Germinal center (tissue), 1 donor: ENCODE measurements around the gene SCAPER.
A peak's percentile ranks its signal among the peaks of the same experiment; 100 is the strongest.

Experiments used
- DNase-seq: peaks from one replicate; pipeline ENCODE4 v3.0.0; 2012; ENCODE audit warnings: mixed read lengths, low spot score

SCAPER gene

GRCh38 chr15:76359152-76359551 is 546.0 kb downstream of the SCAPER start:
- DNase-seq = no peak

- DNase-seq = no peak
Measured at GRCh38 chr15:76358453-76358852, 546.7 kb downstream of the SCAPER start.

- no peak for DNase-seq
Measured at GRCh38 chr15:76354823-76355440, 550.2 kb downstream of the SCAPER start.

GRCh38 chr15:76353903-76354302 is 551.2 kb downstream of the SCAPER start:
- DNase-seq = no peak

- no peak for DNase-seq
Measured at GRCh38 chr15:76353023-76353577, 552.0 kb downstream of the SCAPER start.

GRCh38 chr15:76349301-76350070 is 555.7 kb downstream of the SCAPER start:
- no peak for DNase-seq

- no peak for DNase-seq
Measured at GRCh38 chr15:76347482-76348055, 557.6 kb downstream of the SCAPER start.

- peak; percentile 34 for DNase-seq
Measured at GRCh38 chr15:76346669-76347481, 558.3 kb downstream of the SCAPER start.

- DNase-seq = peak; percentile 17
Measured at GRCh38 chr15:76345880-76346668, 559.1 kb downstream of the SCAPER start.

GRCh38 chr15:76345583-76345879 is 559.6 kb downstream of the SCAPER start:
- no peak for DNase-seq

GRCh38 chr15:76344893-76345582 is 560.1 kb downstream of the SCAPER start:
- no peak for DNase-seq

GRCh38 chr15:76343313-76343996 is 561.7 kb downstream of the SCAPER start:
- DNase-seq = no peak

- peak; percentile 26 for DNase-seq
Measured at GRCh38 chr15:76342382-76343201, 562.5 kb downstream of the SCAPER start.

- no peak for DNase-seq
Measured at GRCh38 chr15:76342058-76342381, 563.1 kb downstream of the SCAPER start.

GRCh38 chr15:76341366-76342057 is 563.6 kb downstream of the SCAPER start:
- no peak for DNase-seq

GRCh38 chr15:76340803-76341365 is 564.3 kb downstream of the SCAPER start:
- peak; percentile 57 for DNase-seq

- DNase-seq = peak; percentile 44
Measured at GRCh38 chr15:76340198-76340802, 564.8 kb downstream of the SCAPER start.
